Spleen (tissue), 7 donors: ENCODE measurements around the gene HSPA1B.

Experiments used
- CTCF ChIP-seq, 11 experiments: fragments of 200-600 bp in 7 of 11; fragments of 450-650 bp in 4 of 11; sonication (generic) in 4 of 11; IDR thresholded peaks in 8 of 11; conservative IDR thresholded peaks in 3 of 11; 1 replicate in 7 of 11; 2 replicates in 4 of 11; pipeline versions ENCODE4 v1.4.0 to v1.8.0; 2016 to 2021; ENCODE audit warnings: antibody characterized with exemption in 11 of 11, inconsistent platforms in 4 of 11, mild to moderate bottlenecking in 1 of 11
- POLR2A ChIP-seq, 3 donors: fragments of 450-650 bp; IDR thresholded peaks; one replicate each; pipeline ENCODE4 v1.5.1; 2017; ENCODE audit warnings: antibody characterized with exemption in 3 of 3, mild to moderate bottlenecking in 1 of 3
- POLR2AphosphoS5 ChIP-seq, 3 donors: sonication (generic); formaldehyde crosslinking; IDR thresholded peaks; one replicate each; pipeline ENCODE4 v1.5.1; 2017; ENCODE audit warnings: antibody characterized with exemption in 3 of 3
- donor health status: DM: no; HTN: no; CAD: no; lungs with moderate emphysema.
- donor health status: DM: no; HTN: no; CAD: no.
- donor health status: DM: no; HTN: no; CAD: no.

GRCh38 chr6:31842053-31842452, 14.5 kb downstream of the HSPA1B start:
- TF ChIP-seq CTCF (IDR thresholded peaks at IDR 0.05 in 8 of 11, conservative IDR thresholded peaks at IDR 0.05 in 3 of 11) (no peak), POLR2AphosphoS5 (IDR thresholded peaks at IDR 0.05) (no peak), POLR2A (IDR thresholded peaks at IDR 0.05) (no peak)
